ENCODE measurements around the gene TFB2M. TPM values are rescaled to one million over a fixed set of nuclear protein-coding genes. Genes with fewer than 3 reads are reported as not detected.

The TFB2M gene
- total RNA-seq, 5 donors from 2014 or later (not counting 1 experiment from before 2014, with no cell fraction given) = 8.5 to 11.8 (median 10.1) TPM

GRCh38 chr1:246587606-246588005 is 21.5 kb upstream of the TFB2M start:
- Histone ChIP-seq H3K4me3 (ENCODE audit: control insufficient read depth in 1 of 2, extremely low read depth in 1 of 2, low read length in 1 of 2) (no peak overlapping the region), H3K36me3 (ENCODE audit: control insufficient read depth in 2 of 2, extremely low read depth in 1 of 2, insufficient read depth in 1 of 2, low read length in 1 of 2) (peaks cover 0 to 36% of the 10 kb centered on the region in 2 donors), H3K27ac (ENCODE audit: low read length) (peak overlapping the region; percentile 18), H3K9me3 (no peaks in the 10 kb centered on the region), H3K27me3 (replicated peaks in 1 of 2; ENCODE audit: control insufficient read depth in 2 of 2, extremely low read depth in 1 of 2, insufficient read depth in 2 of 2, low read length in 1 of 2) (no peaks in the 10 kb centered on the region), H3K4me1 (ENCODE audit: control insufficient read depth in 1 of 2, extremely low read depth in 1 of 2, insufficient read depth in 2 of 2, low read length in 2 of 2) (peaks cover 2 to 14% of the 10 kb centered on the region in 2 experiments)
- CTCF ChIA-PET = interaction anchor here (0.5 to 0.6 kb wide), 2 partner anchors 57 to 1792 kb away, joined by 6 to 7 read pairs; no protein-coding TSS in a partner anchor
- Mint-ChIP-seq H3K9me3 (no peaks in the 10 kb centered on the region), H3K4me1 (peaks cover 72 to 73% (median 72%) of the 10 kb centered on the region in 3 donors), H3K27me3 (no peaks in the 10 kb centered on the region), H3K4me3 (no peak overlapping the region), H3K27ac (no peak overlapping the region), H3K36me3 (peaks cover 52% of the 10 kb centered on the region)
- ATAC-seq (replicated peaks in 1 of 4) = no peak
- no peak for DNase-seq
- WGBS (ENCODE audit: insufficient coverage) = no CpG with 5 or more reads among the region's 3 CpGs
- POLR2A ChIA-PET = no interaction called here

GRCh38 chr1:246587032-246587431 is 21.0 kb upstream of the TFB2M start:
- Mint-ChIP-seq H3K27me3 (no peaks in the 10 kb centered on the region), H3K27ac (no peak overlapping the region), H3K9me3 (no peaks in the 10 kb centered on the region), H3K4me3 (no peak overlapping the region), H3K36me3 (peaks cover 54% of the 10 kb centered on the region), H3K4me1 (peaks cover 72 to 74% (median 73%) of the 10 kb centered on the region in 3 donors)
- POLR2A ChIA-PET = no interaction called here
- H3K4me3 ChIP-seq (ENCODE audit: control insufficient read depth in 1 of 2, extremely low read depth in 1 of 2, low read length in 1 of 2) = no peak overlapping the region
- no CpG with 5 or more reads among the region's 3 CpGs for WGBS (ENCODE audit: insufficient coverage)
- no peaks in the 10 kb centered on the region for H3K9me3 ChIP-seq
- no peak overlapping the region for H3K27ac ChIP-seq (ENCODE audit: low read length)
- CTCF ChIA-PET = interaction anchor here (0.5 to 0.6 kb wide), 2 partner anchors 57 to 1791 kb away, joined by 6 to 7 read pairs; no protein-coding TSS in a partner anchor
- no peaks in the 10 kb centered on the region for H3K27me3 ChIP-seq (replicated peaks in 1 of 2; ENCODE audit: control insufficient read depth in 2 of 2, extremely low read depth in 1 of 2, insufficient read depth in 2 of 2, low read length in 1 of 2)
- H3K4me1 ChIP-seq (ENCODE audit: control insufficient read depth in 1 of 2, extremely low read depth in 1 of 2, insufficient read depth in 2 of 2, low read length in 2 of 2) = peaks cover 3 to 19% of the 10 kb centered on the region in 2 experiments
- DNase-seq (no peak), ATAC-seq (replicated peaks in 1 of 4) (no peak)
- peaks cover 0 to 32% of the 10 kb centered on the region in 2 donors for H3K36me3 ChIP-seq (ENCODE audit: control insufficient read depth in 2 of 2, extremely low read depth in 1 of 2, insufficient read depth in 1 of 2, low read length in 1 of 2)

- POLR2A ChIA-PET = interaction anchor here in 1 of 2 donors (0.6 kb wide), 1 partner anchor 25 kb away, joined by 3 read pairs; no protein-coding TSS in a partner anchor
- no peaks in the 10 kb centered on the region for H3K9me3 ChIP-seq
- peaks cover 80 to 82% (median 82%) of the 10 kb centered on the region in 3 donors for H3K4me1 Mint-ChIP-seq
- H3K27ac Mint-ChIP-seq = no peak overlapping the region
- H3K4me1 ChIP-seq (ENCODE audit: control insufficient read depth in 1 of 2, extremely low read depth in 1 of 2, insufficient read depth in 2 of 2, low read length in 2 of 2) = peaks cover 18 to 20% of the 10 kb centered on the region in 2 experiments
- CTCF ChIA-PET = no interaction called here
- DNase-seq (no peak), ATAC-seq (replicated peaks in 1 of 4) (no peak)
- H3K4me3 ChIP-seq (ENCODE audit: control insufficient read depth in 1 of 2, extremely low read depth in 1 of 2, low read length in 1 of 2) = no peak overlapping the region
- H3K27me3 Mint-ChIP-seq = no peaks in the 10 kb centered on the region
- H3K27me3 ChIP-seq (replicated peaks in 1 of 2; ENCODE audit: control insufficient read depth in 2 of 2, extremely low read depth in 1 of 2, insufficient read depth in 2 of 2, low read length in 1 of 2) = no peaks in the 10 kb centered on the region
- peak overlapping the region in 1 of 3 donors; percentile 40 for H3K4me3 Mint-ChIP-seq
- H3K36me3 Mint-ChIP-seq = peaks cover 35% of the 10 kb centered on the region
- no peak overlapping the region for H3K27ac ChIP-seq (ENCODE audit: low read length)
- peaks cover 0 to 25% of the 10 kb centered on the region in 2 donors for H3K36me3 ChIP-seq (ENCODE audit: control insufficient read depth in 2 of 2, extremely low read depth in 1 of 2, insufficient read depth in 1 of 2, low read length in 1 of 2)
- no peaks in the 10 kb centered on the region for H3K9me3 Mint-ChIP-seq
- no CpG with 5 or more reads among the region's 6 CpGs for WGBS (ENCODE audit: insufficient coverage)
Measured at GRCh38 chr1:246583448-246584185, 17.6 kb upstream of the TFB2M start.

GRCh38 chr1:246583056-246583440 is 17.0 kb upstream of the TFB2M start:
- H3K27me3 Mint-ChIP-seq = no peaks in the 10 kb centered on the region
- POLR2A ChIA-PET = no interaction called here
- H3K4me1 ChIP-seq (ENCODE audit: control insufficient read depth in 1 of 2, extremely low read depth in 1 of 2, insufficient read depth in 2 of 2, low read length in 2 of 2) = peaks cover 20 to 26% of the 10 kb centered on the region in 2 experiments

GRCh38 chr1:246582301-246583055 is 16.4 kb upstream of the TFB2M start:
- WGBS (ENCODE audit: insufficient coverage) = 100% methylated on average over 5 of the region's 17 CpGs
- no peak overlapping the region for H3K27ac ChIP-seq (ENCODE audit: low read length)
- peaks cover 25 to 26% of the 10 kb centered on the region in 2 experiments for H3K4me1 ChIP-seq (ENCODE audit: control insufficient read depth in 1 of 2, extremely low read depth in 1 of 2, insufficient read depth in 2 of 2, low read length in 2 of 2)

More at GRCh38 chr1:246583056-246583440, 17.0 kb upstream of the TFB2M start:
- Mint-ChIP-seq H3K4me1 (peaks cover 84 to 86% (median 85%) of the 10 kb centered on the region in 3 donors), H3K4me3 (peak overlapping the region in 1 of 3 donors; percentile 40), H3K9me3 (no peaks in the 10 kb centered on the region), H3K27ac (peak overlapping the region in 1 of 2 donors; percentile 12), H3K36me3 (peaks cover 35% of the 10 kb centered on the region)
- Histone ChIP-seq H3K27ac (ENCODE audit: low read length) (no peak overlapping the region), H3K36me3 (ENCODE audit: control insufficient read depth in 2 of 2, extremely low read depth in 1 of 2, insufficient read depth in 1 of 2, low read length in 1 of 2) (peaks cover 0 to 25% of the 10 kb centered on the region in 2 donors), H3K4me3 (ENCODE audit: control insufficient read depth in 1 of 2, extremely low read depth in 1 of 2, low read length in 1 of 2) (no peak overlapping the region), H3K9me3 (no peaks in the 10 kb centered on the region), H3K27me3 (replicated peaks in 1 of 2; ENCODE audit: control insufficient read depth in 2 of 2, extremely low read depth in 1 of 2, insufficient read depth in 2 of 2, low read length in 1 of 2) (no peaks in the 10 kb centered on the region)
- CTCF ChIA-PET = no interaction called here
- ATAC-seq (replicated peaks in 1 of 4) (no peak), DNase-seq (no peak)
- no CpG with 5 or more reads among the region's 2 CpGs for WGBS (ENCODE audit: insufficient coverage)

More at GRCh38 chr1:246582301-246583055, 16.4 kb upstream of the TFB2M start:
- Mint-ChIP-seq H3K4me3 (peak overlapping the region in 1 of 3 donors; percentile 40), H3K36me3 (peaks cover 35% of the 10 kb centered on the region), H3K4me1 (peaks cover 84 to 88% (median 86%) of the 10 kb centered on the region in 3 donors), H3K9me3 (no peaks in the 10 kb centered on the region), H3K27me3 (no peaks in the 10 kb centered on the region), H3K27ac (no peak overlapping the region)
- H3K36me3 ChIP-seq (ENCODE audit: control insufficient read depth in 2 of 2, extremely low read depth in 1 of 2, insufficient read depth in 1 of 2, low read length in 1 of 2) = peaks cover 0 to 25% of the 10 kb centered on the region in 2 donors
- H3K9me3 ChIP-seq = no peaks in the 10 kb centered on the region
- POLR2A ChIA-PET = no interaction called here
- no peak overlapping the region for H3K4me3 ChIP-seq (ENCODE audit: control insufficient read depth in 1 of 2, extremely low read depth in 1 of 2, low read length in 1 of 2)
- CTCF ChIA-PET = no interaction called here
- no peaks in the 10 kb centered on the region for H3K27me3 ChIP-seq (replicated peaks in 1 of 2; ENCODE audit: control insufficient read depth in 2 of 2, extremely low read depth in 1 of 2, insufficient read depth in 2 of 2, low read length in 1 of 2)
- ATAC-seq (replicated peaks in 1 of 4) (no peak), DNase-seq (no peak)
